A549 (cell line): ENCODE results near the gene SLC43A3. TPM values are rescaled to one million over a fixed set of nuclear protein-coding genes. Genes with fewer than 3 reads are reported as not detected.

Experiments
- ATAC-seq, 2 experiments: fragments of 200-7000 bp in 1 of 2; fragments of >200 bp in 1 of 2; cut with Nextera tagmentation in 1 of 2; cut with Tn5 transposase in 1 of 2; 3 replicates each; pipeline versions ENCODE4 v1.8.0 to v1.9.1; 2018 to 2020; ENCODE audit warnings: mild to moderate bottlenecking in 1 of 2, moderate library complexity in 1 of 2
- CTCF ChIA-PET: fragments of 300-600 bp; sonication (Branson Sonifier 250); formaldehyde crosslinking; extraction: SDS; loops from one replicate; lab custom pipeline; 2021; ENCODE audit warnings: antibody characterized with exemption, inconsistent platforms; lab: Yijun Ruan, JAX
- POLR2A ChIA-PET: fragments of 350-600 bp; formaldehyde crosslinking; extraction: SDS; loops from one replicate; lab custom pipeline; 2021; ENCODE audit warnings: antibody characterized with exemption, inconsistent platforms; lab: Yijun Ruan, JAX
- DNase-seq, 2 experiments: peaks; one replicate each; pipeline versions ENCODE4 v3.0.0 to v3.0.0-alpha.2; 2011 to 2016; ENCODE audit warnings: low read depth in 1 of 2, low spot score in 1 of 2
- FAIRE-seq: peaks from 2 replicates; lab custom pipeline; 2011; peaks lifted over from hg19 to GRCh38; lab: Jason Lieb, UNC
- H3K27ac ChIP-seq, 2 experiments: fragments of >200 bp; sonication (Bioruptor Twin); formaldehyde crosslinking; 3 replicates each; pipeline ENCODE4 v1.5.1; 2016 to 2017
- H3K4me1 ChIP-seq: fragments of >200 bp; sonication (Bioruptor Twin); formaldehyde crosslinking; 3 replicates; pipeline ENCODE4 v1.6.1; 2016
- H3K4me2 ChIP-seq: fragments of >200 bp; sonication (Bioruptor Twin); formaldehyde crosslinking; 3 replicates; pipeline ENCODE4 v1.6.1; 2016
- H3K4me3 ChIP-seq: fragments of >200 bp; sonication (Bioruptor Twin); formaldehyde crosslinking; 3 replicates; pipeline ENCODE4 v1.5.1; 2016
- H3K9me3 ChIP-seq: fragments of >200 bp; sonication (Bioruptor Twin); formaldehyde crosslinking; 3 replicates; pipeline ENCODE4 v1.6.1; 2016
- BHLHE40 ChIP-seq: IDR thresholded peaks from 2 replicates; pipeline ENCODE4 v1.6.1; 2012; ENCODE audit warnings: low read depth, low read length, inconsistent platforms
- CBX2 ChIP-seq: fragments of 200-600 bp; sonication (generic); IDR thresholded peaks from 2 replicates; pipeline ENCODE4 v1.6.1; 2016; ENCODE audit warnings: low read depth, mild to moderate bottlenecking, borderline replicate concordance
- CBX8 ChIP-seq: fragments of 200-600 bp; sonication (generic); IDR thresholded peaks from 2 replicates; pipeline ENCODE4 v1.6.1; 2016
- EHF ChIP-seq: fragments of 250-450 bp; sonication (Bioruptor Pico); IDR thresholded peaks from 2 replicates; pipeline ENCODE4 v1.5.0; 2020; ENCODE audit warnings: mild to moderate bottlenecking
- EP300 ChIP-seq, 2 experiments: fragments of >200 bp; sonication (Bioruptor Twin); formaldehyde crosslinking; IDR thresholded peaks; 2 replicates in 1 of 2; 3 replicates in 1 of 2; pipeline ENCODE4 v1.6.1; 2016 to 2017
- ESRRA ChIP-seq: fragments of 150-350 bp; IDR thresholded peaks from 2 replicates; pipeline ENCODE4 v1.6.1; 2014; ENCODE audit warnings: mild to moderate bottlenecking, low read length, borderline replicate concordance
- FOXS1 ChIP-seq: fragments of 250-450 bp; sonication (Bioruptor Pico); IDR thresholded peaks from 2 replicates; pipeline ENCODE4 v1.5.0; 2020; ENCODE audit warnings: mild to moderate bottlenecking, moderate library complexity
- GATA3 ChIP-seq: IDR thresholded peaks from 2 replicates; pipeline ENCODE4 v1.6.1; 2012; ENCODE audit warnings: borderline replicate concordance
- HDAC2 ChIP-seq: fragments of 200-600 bp; sonication (generic); IDR thresholded peaks from 2 replicates; pipeline ENCODE4 v1.6.1; 2016
- HOXB5 ChIP-seq: fragments of 250-450 bp; sonication (Bioruptor Pico); IDR thresholded peaks from 2 replicates; pipeline ENCODE4 v1.5.0; 2020; ENCODE audit warnings: mild to moderate bottlenecking, moderate library complexity
- KDM1A ChIP-seq: fragments of 200-600 bp; sonication (generic); IDR thresholded peaks from 2 replicates; pipeline ENCODE4 v1.6.1; 2016; ENCODE audit warnings: low read depth, mild to moderate bottlenecking
- KDM5A ChIP-seq: fragments of 200-600 bp; sonication (generic); IDR thresholded peaks from 2 replicates; pipeline ENCODE4 v1.6.1; 2016; ENCODE audit warnings: antibody characterized with exemption, mild to moderate bottlenecking
- MAZ ChIP-seq: fragments of 150-350 bp; IDR thresholded peaks from 2 replicates; pipeline ENCODE4 v1.6.1; 2014; ENCODE audit warnings: antibody characterized with exemption, low read depth, low read length, borderline replicate concordance
- MYC ChIP-seq: IDR thresholded peaks from 2 replicates; pipeline ENCODE4 v1.6.1; 2012; ENCODE audit warnings: mild to moderate bottlenecking, inconsistent platforms, low read length, improper control_type of control experiment, borderline replicate concordance
- NPAS2 ChIP-seq: fragments of 250-450 bp; sonication (Bioruptor Pico); IDR thresholded peaks from 2 replicates; pipeline ENCODE4 v1.8.0; 2022; ENCODE audit warnings: mild to moderate bottlenecking, moderate library complexity, borderline replicate concordance
- RNF2 ChIP-seq: fragments of 200-600 bp; sonication (generic); IDR thresholded peaks from 2 replicates; pipeline ENCODE4 v1.6.1; 2016; ENCODE audit warnings: low read depth, mild to moderate bottlenecking, antibody characterized with exemption, moderate library complexity, borderline replicate concordance
- SMC3 ChIP-seq: fragments of >200 bp; sonication (Bioruptor Twin); formaldehyde crosslinking; IDR thresholded peaks from 3 replicates; pipeline ENCODE4 v1.6.1; 2018; ENCODE audit warnings: inconsistent platforms
- TFCP2L1 ChIP-seq: fragments of 250-450 bp; sonication (Bioruptor Pico); IDR thresholded peaks from 2 replicates; pipeline ENCODE4 v1.5.0; 2021; ENCODE audit warnings: mild to moderate bottlenecking
- TP53 ChIP-seq: fragments of 250-450 bp; sonication (Bioruptor Pico); IDR thresholded peaks from 2 replicates; pipeline ENCODE4 v1.5.0; 2021; ENCODE audit warnings: mild to moderate bottlenecking, moderate library complexity
- ZNF302 ChIP-seq: fragments of 250-450 bp; sonication (Bioruptor Pico); IDR thresholded peaks from 2 replicates; pipeline ENCODE4 v1.9.0; 2021; ENCODE audit warnings: inconsistent platforms, mild to moderate bottlenecking, moderate library complexity
- WGBS: methylation state at CpG from one replicate; pipeline ENCODE4 v1.1.6; 2017; ENCODE audit errors: missing lambda C conversion rate; 5-methylcytosine and 5-hydroxymethylcytosine counted together
- polyA plus RNA-seq, 4 experiments: library from polyadenylated mRNA; depleted of rRNA in 3 of 4; stranded (reverse); fragments of >200 nt; fragmentation: RNase III in 1 of 4; extraction: RNeasy Plus Mini Kit Qiagen cat#74134 plus additional on column Dnase treatment in 1 of 4; gene quantifications; 2 replicates in 3 of 4; 3 replicates in 1 of 4; pipeline ENCODE4 v1.2.3, GENCODE V29; 2011 to 2017
- TF ChIP-seq, protein P1 (sequence below): IDR thresholded peaks from 2 replicates; pipeline ENCODE4 v1.6.1; 2012; ENCODE audit warnings: low read depth, borderline replicate concordance
- TF ChIP-seq, protein P2 (sequence below): fragments of 250-450 bp; sonication (Bioruptor Pico); IDR thresholded peaks from 2 replicates; pipeline ENCODE4 v1.5.0; 2021; ENCODE audit warnings: mild to moderate bottlenecking, moderate library complexity, borderline replicate concordance
- TF ChIP-seq, protein P3 (sequence below): fragments of 200-600 bp; sonication (generic); IDR thresholded peaks from 2 replicates; pipeline ENCODE4 v1.6.1; 2016; ENCODE audit warnings: antibody characterized with exemption, mild to moderate bottlenecking, moderate library complexity

SLC43A3 gene
- polyA plus RNA-seq, 2 of the 4 experiments (the other 2 are of a cell fraction), result 0.12 to 0.30 TPM

DNA sequence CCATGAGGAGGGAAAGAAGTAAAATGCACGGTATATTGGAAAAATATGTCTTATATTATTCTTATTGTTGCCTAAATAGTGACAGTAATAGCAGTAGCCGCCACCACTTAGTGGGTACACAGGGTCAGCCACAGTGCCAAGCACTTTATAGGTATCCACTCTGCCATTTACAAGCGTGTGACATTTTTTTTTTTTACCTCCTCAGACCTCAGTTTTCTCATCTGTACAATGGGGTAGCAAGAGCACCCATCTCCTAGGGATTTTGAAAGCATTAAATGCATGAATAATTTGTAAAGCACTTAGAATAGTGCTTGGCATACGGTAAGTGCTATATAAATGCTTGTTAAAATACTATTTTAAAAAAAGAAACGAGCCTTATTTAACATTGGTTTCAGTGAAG, 42.3 kb upstream of the SLC43A3 start:
- DNase-seq (no peak), FAIRE-seq (no peak), ATAC-seq (no peak)
- no peaks in the 10 kb centered on the region for H3K9me3 ChIP-seq
- WGBS, result 58% methylated on average over 5 of the region's 5 CpGs
- TF ChIP-seq HDAC2, result peak; percentile 75
- no peak for TF ChIP-seq ESRRA
- peak; percentile 78 for TF ChIP-seq KDM1A
- TF ChIP-seq, protein P1, sequence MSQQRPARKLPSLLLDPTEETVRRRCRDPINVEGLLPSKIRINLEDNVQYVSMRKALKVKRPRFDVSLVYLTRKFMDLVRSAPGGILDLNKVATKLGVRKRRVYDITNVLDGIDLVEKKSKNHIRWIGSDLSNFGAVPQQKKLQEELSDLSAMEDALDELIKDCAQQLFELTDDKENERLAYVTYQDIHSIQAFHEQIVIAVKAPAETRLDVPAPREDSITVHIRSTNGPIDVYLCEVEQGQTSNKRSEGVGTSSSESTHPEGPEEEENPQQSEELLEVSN, result no peak
- POLR2A ChIA-PET, result no interaction called here
- H3K4me2 ChIP-seq, result no peak overlapping the region
- CTCF ChIA-PET, result interaction anchor here (0.8 to 8.7 kb wide), 4 partner anchors 10 to 120 kb away, joined by 4 to 102 read pairs (median 38); partner anchors contain the start of gene RTN4RL2
- no peak overlapping the region for H3K27ac ChIP-seq
- H3K4me1 ChIP-seq, result peaks cover 9% of the 10 kb centered on the region
- H3K4me3 ChIP-seq, result no peak overlapping the region

DNA sequence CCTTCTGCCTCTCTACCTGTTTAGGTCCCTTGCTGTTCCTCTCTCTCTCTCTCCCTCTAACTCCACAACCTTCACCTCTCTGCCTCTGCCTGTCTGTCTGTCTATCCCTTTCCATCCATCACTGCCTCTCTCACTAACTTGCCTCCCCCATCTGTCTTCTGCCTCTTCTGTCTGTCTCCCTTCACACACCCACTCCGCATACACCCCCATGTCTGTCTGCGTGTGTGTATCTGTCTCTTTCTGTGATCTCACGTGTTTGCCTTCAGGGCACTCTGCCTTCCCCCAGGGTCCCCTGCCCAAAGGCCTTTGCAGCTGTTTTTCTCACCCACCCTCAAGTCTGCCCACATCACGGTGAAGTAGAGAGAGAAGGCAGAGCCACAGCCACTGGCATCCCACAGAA, 41.4 kb upstream of the SLC43A3 start:
- peaks cover 5% of the 10 kb centered on the region; the same call in 2 of the 3 replicates for H3K4me1 ChIP-seq
- no peak overlapping the region for H3K4me3 ChIP-seq
- FAIRE-seq (no peak), DNase-seq (no peak), ATAC-seq (no peak)
- CTCF ChIA-PET, result interaction anchor here (1.3 to 8.7 kb wide), 4 partner anchors 8 to 26 kb away, joined by 4 to 102 read pairs (median 38); partner anchors contain the start of gene RTN4RL2
- H3K9me3 ChIP-seq, result no peaks in the 10 kb centered on the region
- TF ChIP-seq CBX8 (no peak), CBX2 (no peak), KDM1A (no peak), FOXS1 (CRISPR knock-in tag) (no peak), MYC (no peak), BHLHE40 (no peak), ZNF302 (no peak), NPAS2 (CRISPR knock-in tag) (no peak), TP53 (CRISPR knock-in tag) (no peak), RNF2 (no peak), SMC3 (no peak), EP300 (IDR thresholded peaks at IDR 0.05) (no peak), KDM5A (no peak), EHF (CRISPR knock-in tag) (no peak), GATA3 (no peak), TFCP2L1 (CRISPR knock-in tag) (no peak), MAZ (no peak), HOXB5 (CRISPR knock-in tag) (no peak)
- TF ChIP-seq, protein P2, sequence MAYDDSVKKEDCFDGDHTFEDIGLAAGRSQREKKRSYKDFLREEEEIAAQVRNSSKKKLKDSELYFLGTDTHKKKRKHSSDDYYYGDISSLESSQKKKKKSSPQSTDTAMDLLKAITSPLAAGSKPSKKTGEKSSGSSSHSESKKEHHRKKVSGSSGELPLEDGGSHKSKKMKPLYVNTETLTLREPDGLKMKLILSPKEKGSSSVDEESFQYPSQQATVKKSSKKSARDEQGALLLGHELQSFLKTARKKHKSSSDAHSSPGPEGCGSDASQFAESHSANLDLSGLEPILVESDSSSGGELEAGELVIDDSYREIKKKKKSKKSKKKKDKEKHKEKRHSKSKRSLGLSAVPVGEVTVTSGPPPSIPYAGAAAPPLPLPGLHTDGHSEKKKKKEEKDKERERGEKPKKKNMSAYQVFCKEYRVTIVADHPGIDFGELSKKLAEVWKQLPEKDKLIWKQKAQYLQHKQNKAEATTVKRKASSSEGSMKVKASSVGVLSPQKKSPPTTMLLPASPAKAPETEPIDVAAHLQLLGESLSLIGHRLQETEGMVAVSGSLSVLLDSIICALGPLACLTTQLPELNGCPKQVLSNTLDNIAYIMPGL (CRISPR knock-in tag), result no peak
- TF ChIP-seq, protein P3, sequence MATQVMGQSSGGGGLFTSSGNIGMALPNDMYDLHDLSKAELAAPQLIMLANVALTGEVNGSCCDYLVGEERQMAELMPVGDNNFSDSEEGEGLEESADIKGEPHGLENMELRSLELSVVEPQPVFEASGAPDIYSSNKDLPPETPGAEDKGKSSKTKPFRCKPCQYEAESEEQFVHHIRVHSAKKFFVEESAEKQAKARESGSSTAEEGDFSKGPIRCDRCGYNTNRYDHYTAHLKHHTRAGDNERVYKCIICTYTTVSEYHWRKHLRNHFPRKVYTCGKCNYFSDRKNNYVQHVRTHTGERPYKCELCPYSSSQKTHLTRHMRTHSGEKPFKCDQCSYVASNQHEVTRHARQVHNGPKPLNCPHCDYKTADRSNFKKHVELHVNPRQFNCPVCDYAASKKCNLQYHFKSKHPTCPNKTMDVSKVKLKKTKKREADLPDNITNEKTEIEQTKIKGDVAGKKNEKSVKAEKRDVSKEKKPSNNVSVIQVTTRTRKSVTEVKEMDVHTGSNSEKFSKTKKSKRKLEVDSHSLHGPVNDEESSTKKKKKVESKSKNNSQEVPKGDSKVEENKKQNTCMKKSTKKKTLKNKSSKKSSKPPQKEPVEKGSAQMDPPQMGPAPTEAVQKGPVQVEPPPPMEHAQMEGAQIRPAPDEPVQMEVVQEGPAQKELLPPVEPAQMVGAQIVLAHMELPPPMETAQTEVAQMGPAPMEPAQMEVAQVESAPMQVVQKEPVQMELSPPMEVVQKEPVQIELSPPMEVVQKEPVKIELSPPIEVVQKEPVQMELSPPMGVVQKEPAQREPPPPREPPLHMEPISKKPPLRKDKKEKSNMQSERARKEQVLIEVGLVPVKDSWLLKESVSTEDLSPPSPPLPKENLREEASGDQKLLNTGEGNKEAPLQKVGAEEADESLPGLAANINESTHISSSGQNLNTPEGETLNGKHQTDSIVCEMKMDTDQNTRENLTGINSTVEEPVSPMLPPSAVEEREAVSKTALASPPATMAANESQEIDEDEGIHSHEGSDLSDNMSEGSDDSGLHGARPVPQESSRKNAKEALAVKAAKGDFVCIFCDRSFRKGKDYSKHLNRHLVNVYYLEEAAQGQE, result no peak
- no peak overlapping the region for H3K4me2 ChIP-seq
- POLR2A ChIA-PET, result no interaction called here
- 77% methylated on average over 4 of the region's 4 CpGs for WGBS
- H3K27ac ChIP-seq, result no peak overlapping the region
